Neural progenitor cell (in vitro differentiated cells): ENCODE results near the gene SYNDIG1. TPM values are rescaled to one million over a fixed set of nuclear protein-coding genes. Genes with fewer than 3 reads are reported as not detected.

Experiments
- DNase-seq: peaks from one replicate; pipeline ENCODE4 v3.0.0-alpha.2; 2016; ENCODE audit warnings: low spot score
- H2AFZ ChIP-seq: fragments of 200-600 bp; sonication (generic); replicated peaks from 2 replicates; pipeline ENCODE4 v1.6.1; 2016; ENCODE audit warnings: antibody characterized with exemption
- H3F3A ChIP-seq: fragments of 200-600 bp; sonication (generic); 2 replicates; pipeline ENCODE4 v1.6.1; 2016; ENCODE audit warnings: antibody characterized with exemption, low read depth
- H3K27ac ChIP-seq: fragments of 200-600 bp; sonication (generic); 2 replicates; pipeline ENCODE4 v1.5.1; 2016; ENCODE audit warnings: mild to moderate bottlenecking
- H3K27me3 ChIP-seq: fragments of 200-600 bp; sonication (generic); 2 replicates; pipeline ENCODE4 v1.6.1; 2016; ENCODE audit warnings: mild to moderate bottlenecking, moderate library complexity
- H3K36me3 ChIP-seq: fragments of 200-600 bp; sonication (generic); 2 replicates; pipeline ENCODE4 v1.5.1; 2016
- H3K4me1 ChIP-seq: fragments of 200-600 bp; sonication (generic); 2 replicates; pipeline ENCODE4 v1.6.1; 2016; ENCODE audit warnings: mixed run types
- H3K4me2 ChIP-seq: fragments of 200-600 bp; sonication (generic); 2 replicates; pipeline ENCODE4 v1.6.1; 2016
- H3K4me3 ChIP-seq: fragments of 200-600 bp; sonication (generic); 2 replicates; pipeline ENCODE4 v1.5.1; 2016
- H3K79me2 ChIP-seq: fragments of 200-600 bp; sonication (generic); 2 replicates; pipeline ENCODE4 v1.6.1; 2016; ENCODE audit warnings: low read depth
- H3K9ac ChIP-seq: fragments of 200-600 bp; sonication (generic); 2 replicates; pipeline ENCODE4 v1.6.1; 2016
- H3K9me3 ChIP-seq: fragments of 200-600 bp; sonication (generic); 2 replicates; pipeline ENCODE4 v1.5.1; 2016; ENCODE audit warnings: low read depth
- H4K20me1 ChIP-seq: fragments of 200-600 bp; sonication (generic); 2 replicates; pipeline ENCODE4 v1.6.1; 2016; ENCODE audit warnings: low read depth
- H3K27ac Mint-ChIP-seq: 3 replicates; pipeline ENCODE4 v1.8.0; 2021; ENCODE audit warnings: mixed read lengths
- H3K27me3 Mint-ChIP-seq: 2 replicates; pipeline ENCODE4 v1.8.0; 2022; ENCODE audit warnings: low read depth, mild to moderate bottlenecking, inconsistent platforms, moderate library complexity, mixed read lengths; ENCODE audit not compliant: insufficient read depth
- H3K36me3 Mint-ChIP-seq: 3 replicates; pipeline ENCODE4 v1.8.0; 2021; ENCODE audit warnings: mixed read lengths
- H3K4me1 Mint-ChIP-seq: 3 replicates; pipeline ENCODE4 v1.8.0; 2021; ENCODE audit warnings: mixed read lengths
- H3K4me3 Mint-ChIP-seq: 3 replicates; pipeline ENCODE4 v1.8.0; 2021; ENCODE audit warnings: mild to moderate bottlenecking, moderate library complexity, mixed read lengths
- H3K9me3 Mint-ChIP-seq: 3 replicates; pipeline ENCODE4 v1.8.0; 2020; ENCODE audit warnings: mixed read lengths
- EZH2 ChIP-seq: fragments of 200-600 bp; sonication (generic); IDR thresholded peaks from 2 replicates; pipeline ENCODE4 v1.6.1; 2017; ENCODE audit warnings: antibody characterized with exemption, mild to moderate bottlenecking, moderate library complexity
- EZH2phosphoT487 ChIP-seq: fragments of 200-600 bp; sonication (generic); IDR thresholded peaks from 2 replicates; pipeline ENCODE4 v1.6.1; 2017; ENCODE audit warnings: antibody characterized with exemption
- total RNA-seq: library from RNA; depleted of rRNA; stranded (reverse); fragments of >200 nt; gene quantifications from 2 replicates; pipeline ENCODE4 v1.2.3, GENCODE V29; 2015; ENCODE audit warnings: low replicate concordance
- TF ChIP-seq, protein P1 (sequence below): fragments of 200-600 bp; sonication (generic); IDR thresholded peaks from 2 replicates; pipeline ENCODE4 v1.5.1; 2017; ENCODE audit warnings: antibody characterized with exemption, mild to moderate bottlenecking

The SYNDIG1 gene
- total RNA-seq, 1 donor from 2014 or later: 1.0 TPM

- no peaks in the 10 kb centered on the region for H4K20me1 ChIP-seq
- peaks cover 21% of the 10 kb centered on the region for H3K4me1 Mint-ChIP-seq
- no peak for DNase-seq
- no peak overlapping the region for H3K27ac ChIP-seq
- H3K4me1 ChIP-seq: peaks cover 6% of the 10 kb centered on the region
- H2AFZ ChIP-seq: no peak overlapping the region
- H3K4me3 Mint-ChIP-seq: no peak overlapping the region
- H3K27me3 Mint-ChIP-seq: peaks cover 10% of the 10 kb centered on the region
- H3K9ac ChIP-seq: no peak overlapping the region
- no peaks in the 10 kb centered on the region for H3K79me2 ChIP-seq
- no peak overlapping the region for H3K4me3 ChIP-seq
- peaks cover 2% of the 10 kb centered on the region for H3K9me3 Mint-ChIP-seq
- H3K9me3 ChIP-seq: no peaks in the 10 kb centered on the region
- no peaks in the 10 kb centered on the region for H3F3A ChIP-seq
- H3K27me3 ChIP-seq: no peaks in the 10 kb centered on the region
- H3K4me2 ChIP-seq: no peak overlapping the region
- no peaks in the 10 kb centered on the region for H3K36me3 ChIP-seq
- H3K36me3 Mint-ChIP-seq: no peaks in the 10 kb centered on the region
- no peak overlapping the region for H3K27ac Mint-ChIP-seq
- TF ChIP-seq, protein P1, sequence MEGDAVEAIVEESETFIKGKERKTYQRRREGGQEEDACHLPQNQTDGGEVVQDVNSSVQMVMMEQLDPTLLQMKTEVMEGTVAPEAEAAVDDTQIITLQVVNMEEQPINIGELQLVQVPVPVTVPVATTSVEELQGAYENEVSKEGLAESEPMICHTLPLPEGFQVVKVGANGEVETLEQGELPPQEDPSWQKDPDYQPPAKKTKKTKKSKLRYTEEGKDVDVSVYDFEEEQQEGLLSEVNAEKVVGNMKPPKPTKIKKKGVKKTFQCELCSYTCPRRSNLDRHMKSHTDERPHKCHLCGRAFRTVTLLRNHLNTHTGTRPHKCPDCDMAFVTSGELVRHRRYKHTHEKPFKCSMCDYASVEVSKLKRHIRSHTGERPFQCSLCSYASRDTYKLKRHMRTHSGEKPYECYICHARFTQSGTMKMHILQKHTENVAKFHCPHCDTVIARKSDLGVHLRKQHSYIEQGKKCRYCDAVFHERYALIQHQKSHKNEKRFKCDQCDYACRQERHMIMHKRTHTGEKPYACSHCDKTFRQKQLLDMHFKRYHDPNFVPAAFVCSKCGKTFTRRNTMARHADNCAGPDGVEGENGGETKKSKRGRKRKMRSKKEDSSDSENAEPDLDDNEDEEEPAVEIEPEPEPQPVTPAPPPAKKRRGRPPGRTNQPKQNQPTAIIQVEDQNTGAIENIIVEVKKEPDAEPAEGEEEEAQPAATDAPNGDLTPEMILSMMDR: no peak
- TF ChIP-seq EZH2phosphoT487 (no peak), EZH2 (no peak)
These were observed 144.9 kb downstream of the SYNDIG1 start for GRCh38 chr20:24614341-24614740.

DNA sequence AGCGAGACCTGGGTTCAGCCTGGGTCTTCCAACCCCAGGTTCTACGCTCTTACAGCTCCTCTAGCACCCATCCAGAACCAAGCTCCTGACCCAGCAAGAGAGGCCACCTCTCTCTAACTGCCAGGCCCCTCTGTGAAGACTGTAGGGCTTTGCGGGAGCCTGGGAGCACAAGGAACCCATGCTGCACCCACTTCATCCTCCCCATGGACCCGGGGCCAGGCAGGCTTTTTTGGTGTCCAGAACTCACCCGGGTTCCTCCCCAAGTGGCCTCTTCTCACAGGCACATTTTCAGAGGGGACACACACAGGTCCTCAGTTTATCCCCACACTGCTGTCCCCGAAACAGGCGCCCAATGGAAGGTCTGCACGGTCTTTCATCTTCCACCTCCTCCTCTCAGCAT, 145.9 kb downstream of the SYNDIG1 start:
- Histone ChIP-seq H2AFZ (no peak overlapping the region), H4K20me1 (no peaks in the 10 kb centered on the region), H3K27ac (no peak overlapping the region), H3K4me1 (peaks cover 6% of the 10 kb centered on the region), H3K4me3 (no peak overlapping the region), H3K27me3 (no peaks in the 10 kb centered on the region), H3K9ac (no peak overlapping the region), H3F3A (no peaks in the 10 kb centered on the region), H3K9me3 (no peaks in the 10 kb centered on the region), H3K4me2 (no peak overlapping the region), H3K79me2 (no peaks in the 10 kb centered on the region), H3K36me3 (no peaks in the 10 kb centered on the region)
- H3K27me3 Mint-ChIP-seq: peaks cover 9% of the 10 kb centered on the region
- no peak overlapping the region for H3K4me3 Mint-ChIP-seq
- H3K27ac Mint-ChIP-seq: no peak overlapping the region
- H3K4me1 Mint-ChIP-seq: peaks cover 11% of the 10 kb centered on the region
- peaks cover 2% of the 10 kb centered on the region for H3K9me3 Mint-ChIP-seq
- no peak for DNase-seq
- TF ChIP-seq EZH2: no peak
- TF ChIP-seq, protein P1: no peak
- no peaks in the 10 kb centered on the region for H3K36me3 Mint-ChIP-seq

DNA sequence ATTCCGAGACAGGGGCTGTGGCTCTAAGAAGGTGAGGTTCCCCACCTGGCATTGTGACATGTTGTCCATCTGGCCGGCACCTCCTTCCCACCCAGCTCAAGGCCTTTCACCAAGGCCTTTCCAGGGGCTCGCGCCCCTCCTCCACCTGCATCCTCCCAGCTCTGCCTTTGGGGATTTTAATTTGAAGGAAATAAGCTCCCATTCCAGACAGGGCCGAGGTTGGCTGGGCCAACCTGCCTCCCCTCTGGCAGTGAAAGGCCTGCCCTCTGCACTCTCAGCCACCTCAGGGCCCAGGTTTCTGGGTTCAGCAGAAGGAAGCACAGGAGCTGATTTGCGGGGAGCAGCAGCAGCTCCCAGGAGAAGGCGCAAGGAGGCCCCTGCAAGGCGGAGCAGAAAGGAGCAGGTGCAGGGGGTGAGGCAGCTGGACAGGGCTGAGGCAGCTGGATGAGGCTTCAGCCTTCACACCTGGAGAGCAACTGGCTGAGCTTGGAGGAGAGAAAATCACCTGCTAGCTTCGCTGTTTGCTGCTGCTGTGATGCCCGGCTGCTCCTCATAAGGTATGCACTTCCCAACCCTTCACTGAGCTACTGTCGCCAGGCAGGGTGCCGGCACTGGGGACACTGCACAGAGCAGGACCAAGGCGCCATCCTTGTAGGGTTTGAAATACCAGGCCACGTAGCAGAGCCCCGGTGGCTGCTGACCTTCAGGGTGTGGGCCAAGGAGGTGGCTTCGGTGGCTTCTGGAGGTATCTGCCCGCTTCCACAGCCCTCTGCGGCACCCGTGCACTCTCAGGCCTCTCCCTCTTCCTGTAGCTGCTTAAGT, 147.0 kb downstream of the SYNDIG1 start:
- no peak overlapping the region for H3K27ac Mint-ChIP-seq
- H3K4me2 ChIP-seq: no peak overlapping the region
- no peaks in the 10 kb centered on the region for H3K79me2 ChIP-seq
- no peak overlapping the region for H3K4me3 ChIP-seq
- H4K20me1 ChIP-seq: no peaks in the 10 kb centered on the region
- H3K27me3 Mint-ChIP-seq: peaks cover 9% of the 10 kb centered on the region
- H3K27ac ChIP-seq: no peak overlapping the region
- H3K9me3 ChIP-seq: no peaks in the 10 kb centered on the region
- no peak for DNase-seq
- H3K9me3 Mint-ChIP-seq: peaks cover 2% of the 10 kb centered on the region
- H3F3A ChIP-seq: no peaks in the 10 kb centered on the region
- no peaks in the 10 kb centered on the region for H3K27me3 ChIP-seq
- TF ChIP-seq, protein P1: no peak
- no peak for TF ChIP-seq EZH2phosphoT487
- no peak for TF ChIP-seq EZH2
- H3K4me1 Mint-ChIP-seq: peaks cover 2% of the 10 kb centered on the region
- H3K9ac ChIP-seq: no peak overlapping the region
- no peaks in the 10 kb centered on the region for H3K4me1 ChIP-seq
- H3K4me3 Mint-ChIP-seq: no peak overlapping the region
- H2AFZ ChIP-seq: no peak overlapping the region
- H3K36me3 ChIP-seq: no peaks in the 10 kb centered on the region
- no peaks in the 10 kb centered on the region for H3K36me3 Mint-ChIP-seq
